ENCODE data around the gene GADD45A. TPM values are rescaled to one million over a fixed set of nuclear protein-coding genes. Genes with fewer than 3 reads are reported as not detected.

Gene GADD45A
- total and polyA plus RNA-seq, 9 of the 15 experiments (the other 6 are each of a cell fraction or from before 2014, with no cell fraction given): 21.3 to 156 (median 62.1) TPM

GRCh38 chr1:67682659-67683197 lies 2.3 kb upstream of the GADD45A start (continued):
- TF ChIP-seq, protein P1, sequence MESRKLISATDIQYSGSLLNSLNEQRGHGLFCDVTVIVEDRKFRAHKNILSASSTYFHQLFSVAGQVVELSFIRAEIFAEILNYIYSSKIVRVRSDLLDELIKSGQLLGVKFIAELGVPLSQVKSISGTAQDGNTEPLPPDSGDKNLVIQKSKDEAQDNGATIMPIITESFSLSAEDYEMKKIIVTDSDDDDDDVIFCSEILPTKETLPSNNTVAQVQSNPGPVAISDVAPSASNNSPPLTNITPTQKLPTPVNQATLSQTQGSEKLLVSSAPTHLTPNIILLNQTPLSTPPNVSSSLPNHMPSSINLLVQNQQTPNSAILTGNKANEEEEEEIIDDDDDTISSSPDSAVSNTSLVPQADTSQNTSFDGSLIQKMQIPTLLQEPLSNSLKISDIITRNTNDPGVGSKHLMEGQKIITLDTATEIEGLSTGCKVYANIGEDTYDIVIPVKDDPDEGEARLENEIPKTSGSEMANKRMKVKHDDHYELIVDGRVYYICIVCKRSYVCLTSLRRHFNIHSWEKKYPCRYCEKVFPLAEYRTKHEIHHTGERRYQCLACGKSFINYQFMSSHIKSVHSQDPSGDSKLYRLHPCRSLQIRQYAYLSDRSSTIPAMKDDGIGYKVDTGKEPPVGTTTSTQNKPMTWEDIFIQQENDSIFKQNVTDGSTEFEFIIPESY (CRISPR knock-in tag; IDR thresholded peaks at IDR 0.05): no peak
- TF ChIP-seq MEIS2 (IDR thresholded peaks at IDR 0.05; ENCODE audit: partially characterized antibody) (peak; percentile 82), ZNF408 (CRISPR knock-in tag; IDR thresholded peaks at IDR 0.05; ENCODE audit: low read depth) (no peak), RBM22 (IDR thresholded peaks at IDR 0.05; ENCODE audit: low read depth, low read length, poor library complexity, severe bottlenecking) (no peak), ELF2 (CRISPR knock-in tag; IDR thresholded peaks at IDR 0.05) (no peak), ZNF79 (CRISPR knock-in tag; IDR thresholded peaks at IDR 0.05; ENCODE audit: low read depth) (no peak), MYNN (IDR thresholded peaks at IDR 0.05) (no peak), MYNN (CRISPR knock-in tag; IDR thresholded peaks at IDR 0.05) (no peak), RBBP5 (IDR thresholded peaks at IDR 0.05; ENCODE audit: borderline replicate concordance, insufficient read depth, low read length, poor library complexity, severe bottlenecking) (no peak), ZNF282 (CRISPR knock-in tag; IDR thresholded peaks at IDR 0.05) (no peak), ZFP36 (IDR thresholded peaks at IDR 0.05; ENCODE audit: low read depth, low read length, partially characterized antibody) (no peak), HNRNPK (IDR thresholded peaks at IDR 0.05; ENCODE audit: low read depth, low read length, poor library complexity, severe bottlenecking) (no peak)
- TF ChIP-seq, protein P2, sequence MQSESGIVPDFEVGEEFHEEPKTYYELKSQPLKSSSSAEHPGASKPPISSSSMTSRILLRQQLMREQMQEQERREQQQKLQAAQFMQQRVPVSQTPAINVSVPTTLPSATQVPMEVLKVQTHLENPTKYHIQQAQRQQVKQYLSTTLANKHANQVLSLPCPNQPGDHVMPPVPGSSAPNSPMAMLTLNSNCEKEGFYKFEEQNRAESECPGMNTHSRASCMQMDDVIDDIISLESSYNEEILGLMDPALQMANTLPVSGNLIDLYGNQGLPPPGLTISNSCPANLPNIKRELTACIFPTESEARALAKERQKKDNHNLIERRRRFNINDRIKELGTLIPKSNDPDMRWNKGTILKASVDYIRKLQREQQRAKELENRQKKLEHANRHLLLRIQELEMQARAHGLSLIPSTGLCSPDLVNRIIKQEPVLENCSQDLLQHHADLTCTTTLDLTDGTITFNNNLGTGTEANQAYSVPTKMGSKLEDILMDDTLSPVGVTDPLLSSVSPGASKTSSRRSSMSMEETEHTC (IDR thresholded peaks at IDR 0.05): 0 out of 2 replicates have a peak, but pooled peaks have one; percentile 5
